ENCODE measurements around the gene ADAMTSL1. TPM values are rescaled to one million over a fixed set of nuclear protein-coding genes. Genes with fewer than 3 reads are reported as not detected.
A peak's percentile ranks its signal among the peaks of the same experiment; 100 is the strongest.

ADAMTSL1 gene
- polyA plus RNA-seq, 1 donor: 16.3 TPM

GRCh38 chr9:18606846-18607245 is 132.9 kb downstream of the ADAMTSL1 start:
- no peak for DNase-seq

DNA sequence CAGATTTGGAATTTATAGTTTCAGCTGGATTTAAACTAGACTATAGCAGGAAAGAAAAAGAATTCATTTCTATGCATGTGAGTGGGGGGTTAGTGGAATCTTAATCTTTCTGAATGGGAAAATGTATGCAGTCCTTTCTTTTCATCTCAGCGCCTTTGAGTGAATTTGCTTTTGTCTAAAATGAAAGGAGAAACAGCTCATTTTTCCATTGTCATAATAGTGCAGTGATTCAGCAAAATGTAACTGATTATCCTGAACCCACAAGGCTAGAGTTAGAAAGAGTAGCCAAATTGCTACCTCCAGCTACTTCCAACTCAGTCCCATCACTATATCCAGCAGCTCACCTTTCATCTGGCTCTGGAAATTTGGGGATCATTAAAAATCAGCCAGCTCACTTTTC is 134.4 kb downstream of the ADAMTSL1 start:
- no peak for DNase-seq

DNA sequence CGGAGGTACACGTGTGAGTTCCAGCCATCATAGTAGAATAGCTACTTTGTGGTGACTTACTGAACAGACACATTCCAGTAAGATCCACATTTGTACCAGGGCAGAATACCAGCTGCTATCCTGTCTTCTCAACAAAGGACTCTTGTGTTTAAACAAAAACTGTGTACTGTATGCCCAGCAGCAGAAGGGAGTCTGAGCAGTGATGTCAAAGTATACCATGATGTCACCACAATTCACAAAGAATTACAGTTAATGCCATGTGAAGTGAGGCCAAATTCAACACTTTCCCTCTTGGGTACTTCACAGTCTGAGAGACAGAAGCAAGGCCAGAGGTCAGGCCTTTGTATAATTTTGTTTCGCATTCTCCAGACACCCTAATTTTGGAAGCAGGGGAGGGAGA is 137.0 kb downstream of the ADAMTSL1 start:
- DNase-seq: no peak

DNA sequence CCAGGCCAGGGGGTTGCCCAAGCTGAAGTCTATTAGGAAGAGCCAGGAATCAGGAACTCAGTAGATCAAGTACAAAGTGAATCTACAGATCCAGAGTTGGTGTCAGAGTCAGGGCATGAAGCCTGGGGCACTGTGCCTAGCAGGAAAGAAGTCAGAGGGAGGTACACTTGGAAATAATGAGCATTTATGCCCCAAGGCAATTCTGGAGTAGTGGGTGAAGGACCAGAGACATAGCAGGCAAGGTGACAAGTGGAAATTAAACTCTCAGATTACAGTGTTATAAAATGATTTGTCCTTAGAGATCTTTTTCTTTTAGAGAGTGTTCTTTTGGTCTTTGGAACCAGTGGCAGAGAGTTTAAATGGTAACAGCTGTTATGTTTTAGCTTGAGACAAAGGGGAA is 138.0 kb downstream of the ADAMTSL1 start:
- no peak for DNase-seq

DNA sequence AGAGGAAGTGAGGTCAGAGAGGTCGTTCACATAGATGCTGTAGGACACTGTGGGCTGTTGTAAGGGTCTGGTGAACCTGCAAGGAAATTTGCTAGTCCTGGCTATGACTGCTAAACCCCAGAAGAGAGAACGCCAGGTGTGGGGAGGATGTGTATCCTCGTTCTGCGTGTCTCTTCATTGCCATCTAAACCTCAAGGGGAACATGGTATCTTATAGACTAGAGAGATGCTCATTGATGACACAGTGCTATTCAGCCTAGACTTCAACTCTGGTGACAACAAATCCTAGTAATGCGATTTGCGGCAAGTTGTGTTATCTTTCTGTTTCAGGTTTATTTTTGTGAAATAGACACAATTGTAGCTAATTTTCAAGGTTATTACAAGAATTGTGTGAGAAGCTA is 140.2 kb downstream of the ADAMTSL1 start:
- no peak for DNase-seq

GRCh38 chr9:18614651-18615050 is 140.7 kb downstream of the ADAMTSL1 start:
- no peak for DNase-seq

- DNase-seq: no peak
Observed at GRCh38 chr9:18616976-18617375, 143.0 kb downstream of the ADAMTSL1 start.

GRCh38 chr9:18617759-18618158 is 143.8 kb downstream of the ADAMTSL1 start:
- DNase-seq: no peak

DNA sequence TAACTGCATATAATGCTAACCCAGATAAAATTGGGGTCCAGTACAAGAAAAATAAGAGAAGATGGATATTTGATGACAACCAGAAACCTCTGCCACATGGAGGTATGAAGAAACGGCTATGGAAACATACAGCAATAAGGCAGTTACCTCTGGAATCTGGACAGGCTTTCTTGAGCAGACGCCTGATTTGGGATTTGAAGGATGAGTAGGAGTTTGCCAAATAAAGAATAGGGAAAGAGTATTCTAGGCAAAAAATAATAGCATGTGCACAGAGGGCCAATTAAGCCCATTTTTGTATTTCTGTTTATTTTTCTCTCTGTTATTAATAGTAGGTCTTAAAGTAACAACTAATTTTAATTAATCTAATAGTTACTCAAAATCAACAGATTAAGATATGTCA is 144.9 kb downstream of the ADAMTSL1 start:
- DNase-seq: no peak

DNA sequence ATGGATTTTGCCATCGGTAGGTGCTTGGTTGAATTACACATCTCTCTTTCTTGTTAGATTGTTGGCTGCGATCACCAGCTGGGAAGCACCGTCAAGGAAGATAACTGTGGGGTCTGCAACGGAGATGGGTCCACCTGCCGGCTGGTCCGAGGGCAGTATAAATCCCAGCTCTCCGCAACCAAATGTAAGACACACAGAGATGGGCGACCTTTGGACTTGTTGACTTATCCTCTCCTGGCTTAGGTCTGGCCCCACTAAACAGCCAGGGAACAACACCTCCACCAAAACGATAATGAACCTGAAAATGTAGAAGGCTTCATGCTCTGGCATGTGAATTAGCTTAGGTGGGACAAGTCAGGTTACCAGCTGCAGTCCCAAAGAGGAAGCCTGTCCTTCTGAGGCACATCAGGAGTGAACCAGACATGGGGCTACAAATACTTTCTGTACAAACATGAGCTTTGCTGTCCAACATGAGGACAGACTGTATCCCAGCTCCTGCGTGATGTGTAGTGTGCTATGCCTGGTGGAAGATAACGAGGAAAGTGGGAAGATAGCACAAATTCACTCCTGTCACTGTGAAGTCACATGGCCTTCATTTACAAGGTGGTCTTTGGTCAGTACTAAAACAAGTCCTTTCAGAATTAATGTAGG is 148.4 kb downstream of the ADAMTSL1 start:
- no peak for DNase-seq

- no peak for DNase-seq
Observed at GRCh38 chr9:18623221-18624079, 149.5 kb downstream of the ADAMTSL1 start.

DNA sequence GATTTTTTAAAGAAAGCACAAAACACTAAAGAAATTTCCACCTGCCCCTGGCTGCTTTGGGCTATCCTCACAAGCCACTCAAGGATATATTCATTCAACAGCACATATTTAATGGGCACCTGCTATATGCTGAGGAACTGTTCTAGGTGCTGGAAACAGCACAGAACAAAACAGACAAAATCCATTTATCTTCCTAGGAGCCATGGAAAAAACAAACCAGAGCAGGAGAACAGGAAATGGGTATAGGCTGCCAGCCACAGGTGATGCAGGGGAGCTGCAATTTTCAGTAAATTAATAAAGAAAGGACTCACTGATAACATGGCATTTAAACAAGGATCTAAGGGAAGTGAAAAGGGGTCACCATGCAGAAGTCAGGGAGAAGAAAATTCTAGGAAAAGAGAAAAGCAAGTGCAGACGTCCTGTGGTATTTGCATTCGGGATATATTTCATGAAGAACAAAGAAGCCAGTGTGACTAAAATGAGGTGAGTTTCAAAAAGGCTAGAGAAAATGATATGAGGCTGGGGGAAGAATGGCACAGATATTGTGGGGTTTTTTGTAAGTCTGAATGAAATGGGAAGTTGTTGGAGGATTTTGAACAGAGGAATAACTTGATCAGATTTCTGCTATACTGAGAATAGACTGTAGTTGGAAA is 152.2 kb downstream of the ADAMTSL1 start:
- DNase-seq: no peak

DNA sequence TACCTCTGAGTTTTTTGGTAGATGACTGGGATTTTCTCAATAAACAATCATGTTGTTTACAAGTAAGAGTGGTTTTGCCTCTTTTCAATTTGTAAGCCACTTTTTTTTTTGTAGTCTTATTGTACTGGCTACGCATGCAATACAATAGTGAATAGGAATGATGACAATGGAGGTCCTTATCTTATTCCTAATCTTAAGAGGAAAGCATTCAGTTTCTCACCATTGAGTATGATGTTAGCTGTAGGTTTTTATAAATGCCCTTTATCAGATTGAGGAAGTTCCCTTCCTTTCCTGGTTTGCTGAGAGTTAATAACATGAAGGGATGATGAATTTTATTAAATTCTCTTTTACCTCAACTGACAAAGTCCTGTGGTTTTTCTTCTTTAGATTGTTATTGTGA is 155.2 kb downstream of the ADAMTSL1 start:
- no peak for DNase-seq

GRCh38 chr9:18632632-18633403 is 158.9 kb downstream of the ADAMTSL1 start:
- DNase-seq: peak; percentile 11

GRCh38 chr9:18636781-18637180 is 162.8 kb downstream of the ADAMTSL1 start:
- no peak for DNase-seq

- no peak for DNase-seq
Observed at GRCh38 chr9:18638371-18639249, 164.7 kb downstream of the ADAMTSL1 start.

GRCh38 chr9:18639911-18640310 is 166.0 kb downstream of the ADAMTSL1 start:
- peak; percentile 10 for DNase-seq

GRCh38 chr9:18658804-18659705 is 185.1 kb downstream of the ADAMTSL1 start:
- DNase-seq: no peak

- DNase-seq: no peak
Observed at GRCh38 chr9:18660001-18660400, 186.0 kb downstream of the ADAMTSL1 start.

DNA sequence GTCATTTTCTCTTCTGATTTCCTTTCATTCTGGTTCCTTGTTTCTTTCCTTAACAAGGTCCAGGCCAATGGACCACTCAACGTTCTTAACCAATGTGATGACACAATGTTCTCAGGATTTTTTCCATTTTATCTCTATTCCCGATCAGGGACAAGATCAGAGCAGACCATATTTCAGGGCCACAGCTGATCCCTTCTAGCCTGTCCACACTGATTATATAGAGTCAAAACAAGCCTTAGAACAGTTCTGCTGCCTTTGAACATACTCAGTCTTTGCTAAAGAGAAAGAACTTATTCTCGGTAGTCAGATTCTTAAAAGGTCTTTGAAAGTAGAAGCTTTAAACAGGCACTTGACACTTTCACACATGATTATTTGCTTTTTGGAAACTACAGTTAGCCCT is 188.4 kb downstream of the ADAMTSL1 start:
- no peak for DNase-seq

All from left kidney (tissue), 2 donors.